Upper lobe of right lung (tissue), 1 donor: ENCODE measurements around the gene TAS2R60. TPM values are rescaled to one million over a fixed set of nuclear protein-coding genes. Genes with fewer than 3 reads are reported as not detected.
"Not testable (repeated sequence)": the region's sequence is repeated elsewhere in the genome, so short reads cannot be mapped to it uniquely, and the experiment has no call there.

ENCODE experiments used
- ATAC-seq: fragments of 200-7000 bp; cut with Tn5 transposase; one replicate; pipeline ENCODE4 v1.9.1; 2020; ENCODE audit warnings: mild to moderate bottlenecking, moderate library complexity
- DNase-seq: peaks from one replicate; pipeline ENCODE4 v3.0.0-alpha.2; 2020
- H3K27ac ChIP-seq: fragments of 200-600 bp; one replicate; pipeline ENCODE4 v1.8.0; 2022
- H3K27me3 ChIP-seq: fragments of 200-600 bp; one replicate; pipeline ENCODE4 v1.8.0; 2022; ENCODE audit warnings: mild to moderate bottlenecking
- H3K36me3 ChIP-seq: fragments of 200-600 bp; one replicate; pipeline ENCODE4 v1.8.0; 2022
- H3K4me1 ChIP-seq: fragments of 200-600 bp; one replicate; pipeline ENCODE4 v1.8.0; 2022
- H3K4me3 ChIP-seq: fragments of 200-600 bp; one replicate; pipeline ENCODE4 v1.8.0; 2022; ENCODE audit warnings: mild to moderate bottlenecking
- H3K9me3 ChIP-seq: fragments of 200-600 bp; one replicate; pipeline ENCODE4 v1.8.0; 2022
- intact Hi-C: fragments of 100-400 bp; cut with DNase I; formaldehyde crosslinking; loops from one replicate; pipeline ENCODE4 v1.11.0; 2022
- total RNA-seq: library from RNA; stranded (reverse); fragmentation: NEBNext Ultra II Directional; extraction: Animal tissue kit (Norgen Biotek cat#: 25700); gene quantifications from one replicate; pipeline ENCODE4 v1.2.1, GENCODE V29; 2021
- TF ChIP-seq, protein P1 (sequence below): fragments of 200-600 bp; IDR thresholded peaks from one replicate; pipeline ENCODE4 v1.8.0; 2022; ENCODE audit warnings: antibody characterized with exemption
- donor health status: DM: no; HTN: yes; CAD: no; lungs with severe emphysema.

The TAS2R60 gene
- total RNA-seq, 1 donor from 2014 or later, result not detected

GRCh38 chr7:143401265-143401664 lies 42.0 kb upstream of the TAS2R60 start:
- Histone ChIP-seq H3K4me1 (peaks cover 16% of the 10 kb centered on the region), H3K9me3 (no peaks in the 10 kb centered on the region), H3K36me3 (no peaks in the 10 kb centered on the region), H3K27me3 (no peaks in the 10 kb centered on the region), H3K27ac (no peak overlapping the region), H3K4me3 (no peak overlapping the region)
- ATAC-seq (no peak), DNase-seq (no peak)
- TF ChIP-seq, protein P1, sequence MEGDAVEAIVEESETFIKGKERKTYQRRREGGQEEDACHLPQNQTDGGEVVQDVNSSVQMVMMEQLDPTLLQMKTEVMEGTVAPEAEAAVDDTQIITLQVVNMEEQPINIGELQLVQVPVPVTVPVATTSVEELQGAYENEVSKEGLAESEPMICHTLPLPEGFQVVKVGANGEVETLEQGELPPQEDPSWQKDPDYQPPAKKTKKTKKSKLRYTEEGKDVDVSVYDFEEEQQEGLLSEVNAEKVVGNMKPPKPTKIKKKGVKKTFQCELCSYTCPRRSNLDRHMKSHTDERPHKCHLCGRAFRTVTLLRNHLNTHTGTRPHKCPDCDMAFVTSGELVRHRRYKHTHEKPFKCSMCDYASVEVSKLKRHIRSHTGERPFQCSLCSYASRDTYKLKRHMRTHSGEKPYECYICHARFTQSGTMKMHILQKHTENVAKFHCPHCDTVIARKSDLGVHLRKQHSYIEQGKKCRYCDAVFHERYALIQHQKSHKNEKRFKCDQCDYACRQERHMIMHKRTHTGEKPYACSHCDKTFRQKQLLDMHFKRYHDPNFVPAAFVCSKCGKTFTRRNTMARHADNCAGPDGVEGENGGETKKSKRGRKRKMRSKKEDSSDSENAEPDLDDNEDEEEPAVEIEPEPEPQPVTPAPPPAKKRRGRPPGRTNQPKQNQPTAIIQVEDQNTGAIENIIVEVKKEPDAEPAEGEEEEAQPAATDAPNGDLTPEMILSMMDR, result no peak
- intact Hi-C loops, result no loop called here

DNA sequence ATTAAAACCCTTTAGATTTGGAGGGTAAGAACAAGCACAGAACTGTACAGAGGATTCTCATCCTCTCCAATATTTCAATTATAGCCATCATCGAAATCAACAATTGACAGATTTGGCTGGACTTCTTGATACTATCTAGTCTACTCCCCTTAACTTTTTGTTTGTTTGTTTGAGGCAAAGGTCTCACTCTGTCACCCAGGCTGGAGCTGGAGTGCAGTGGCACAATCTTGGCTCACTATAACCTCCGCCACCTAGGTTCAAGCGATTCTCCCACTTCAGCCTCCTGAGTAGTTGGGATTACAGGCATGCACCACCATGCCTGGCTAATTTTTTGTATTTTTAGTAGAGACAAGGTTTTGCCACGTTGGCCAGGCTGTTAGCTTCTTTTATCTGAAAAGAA lies 41.0 kb upstream of the TAS2R60 start:
- H3K36me3 ChIP-seq, intact Hi-C loops, H3K4me3 ChIP-seq, H3K27ac ChIP-seq, H3K27me3 ChIP-seq, ATAC-seq, H3K9me3 ChIP-seq, DNase-seq: not testable (repeated sequence)
- peaks cover 13% of the 10 kb centered on the region for H3K4me1 ChIP-seq

DNA sequence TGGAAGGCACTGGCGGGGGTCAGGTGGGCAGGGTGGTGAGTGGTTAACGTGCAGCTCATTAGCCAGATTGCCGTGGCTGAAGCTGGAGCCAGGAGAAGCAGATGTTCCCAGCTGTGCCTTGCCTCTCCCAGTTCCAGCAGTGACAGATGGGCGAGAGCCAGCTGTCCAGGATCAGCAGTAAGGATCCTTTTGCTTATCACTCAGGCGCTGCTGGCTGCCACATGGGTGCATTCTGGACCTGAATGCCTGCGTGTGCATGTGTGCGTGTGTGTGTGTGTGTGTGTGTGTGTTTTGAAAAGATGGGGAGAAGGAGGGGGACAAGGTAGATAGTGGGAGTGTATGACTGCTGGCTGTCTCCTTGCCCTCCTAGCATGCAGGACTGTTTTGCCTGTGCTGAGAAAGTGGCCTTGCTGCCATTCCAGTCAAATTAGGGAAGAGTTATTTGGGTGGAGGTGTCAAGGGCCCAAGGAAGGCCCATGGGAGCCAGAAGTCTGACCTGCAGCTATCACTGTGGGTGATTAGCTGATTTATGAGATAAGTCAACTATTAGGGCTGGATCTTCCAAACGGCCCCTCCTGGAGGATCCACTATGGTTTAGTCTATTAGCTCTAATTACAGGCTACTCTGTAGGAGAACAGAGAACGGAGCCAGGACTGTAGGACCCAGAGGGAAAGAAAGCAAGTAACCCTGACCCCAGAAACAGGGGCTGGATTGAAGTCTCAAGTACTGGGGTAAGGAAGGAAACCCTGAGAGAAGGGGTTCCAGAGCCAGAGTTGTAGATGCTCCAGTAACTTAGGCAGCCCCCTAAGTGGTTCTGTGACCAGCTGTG lies 37.9 kb upstream of the TAS2R60 start:
- Histone ChIP-seq H3K27me3 (no peaks in the 10 kb centered on the region), H3K9me3 (no peaks in the 10 kb centered on the region), H3K4me1 (peaks cover 38% of the 10 kb centered on the region), H3K4me3 (no peak overlapping the region), H3K36me3 (no peaks in the 10 kb centered on the region), H3K27ac (peak overlapping the region; percentile 17)
- DNase-seq (no peak), ATAC-seq (peak; percentile 14)
- intact Hi-C loops, result no loop called here
- TF ChIP-seq, protein P1, result no peak

- ATAC-seq, result no peak
- Histone ChIP-seq H3K4me3 (no peak overlapping the region), H3K36me3 (no peaks in the 10 kb centered on the region), H3K9me3 (no peaks in the 10 kb centered on the region), H3K27me3 (no peaks in the 10 kb centered on the region), H3K27ac (peak overlapping the region; percentile 17), H3K4me1 (peaks cover 39% of the 10 kb centered on the region)
- intact Hi-C loops, result no loop called here
- no peak for DNase-seq
- TF ChIP-seq, protein P1, result no peak
These were observed 37.3 kb upstream of the TAS2R60 start for GRCh38 chr7:143406002-143406357.

DNA sequence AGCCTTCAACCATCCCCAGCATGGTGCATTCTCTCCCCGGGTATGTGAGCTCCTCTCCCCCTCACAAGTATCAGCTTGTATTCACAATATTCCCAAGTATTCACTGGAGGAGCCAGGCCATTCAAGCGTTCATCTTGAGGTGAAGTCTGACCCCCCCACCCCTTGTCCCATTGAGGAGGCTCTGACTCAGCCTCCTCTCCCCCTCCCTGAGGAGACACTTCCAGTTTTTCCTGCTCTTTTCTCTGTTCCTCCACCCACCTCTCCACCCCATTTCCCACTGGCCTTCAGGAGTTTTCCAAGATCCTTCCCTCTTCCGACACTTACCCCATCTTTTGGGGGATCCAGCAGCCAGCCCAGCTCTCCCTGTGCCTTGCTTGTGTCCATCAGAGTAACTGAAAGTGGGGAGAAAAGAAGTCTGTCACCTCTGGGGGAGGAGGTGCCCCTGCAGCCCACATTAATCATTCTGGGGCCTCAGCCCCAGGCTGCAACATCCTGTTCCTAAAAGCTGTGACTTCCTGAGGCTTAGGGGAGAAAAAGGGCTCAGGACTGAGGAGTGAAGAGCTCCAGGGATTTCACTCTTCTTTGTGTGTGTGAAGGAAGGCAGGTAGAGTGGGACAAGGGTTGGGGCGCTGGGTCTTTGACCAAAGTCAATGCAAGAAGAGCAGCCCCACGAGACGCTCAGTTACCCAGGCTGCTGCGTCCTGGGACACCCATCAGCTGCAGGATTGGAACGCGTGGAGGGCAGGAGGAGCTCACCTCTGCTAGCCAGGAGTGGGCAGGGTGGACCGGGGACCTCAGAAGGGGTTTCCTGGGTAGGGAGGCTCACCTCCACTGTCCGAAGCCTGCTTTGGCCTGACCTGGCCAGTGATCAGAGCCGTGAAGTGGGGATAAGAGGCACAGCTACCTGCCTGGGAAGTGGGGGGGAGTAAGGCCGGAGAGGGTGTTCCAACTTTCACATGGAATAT lies 35.7 kb upstream of the TAS2R60 start:
- peaks cover 42% of the 10 kb centered on the region for H3K4me1 ChIP-seq
- no peaks in the 10 kb centered on the region for H3K9me3 ChIP-seq
- intact Hi-C loops, result no loop called here
- no peaks in the 10 kb centered on the region for H3K36me3 ChIP-seq
- peak overlapping the region; percentile 52 for H3K4me3 ChIP-seq
- no peak for ATAC-seq
- no peaks in the 10 kb centered on the region for H3K27me3 ChIP-seq
- TF ChIP-seq, protein P1, result no peak
- H3K27ac ChIP-seq, result peak overlapping the region; percentile 6
- DNase-seq, result no peak

- intact Hi-C loops, result no loop called here
- TF ChIP-seq, protein P1, result no peak
- H3K27ac ChIP-seq, result peak overlapping the region; percentile 42
- no peaks in the 10 kb centered on the region for H3K36me3 ChIP-seq
- DNase-seq (no peak), ATAC-seq (peak; percentile 33)
- no peaks in the 10 kb centered on the region for H3K9me3 ChIP-seq
- H3K27me3 ChIP-seq, result no peaks in the 10 kb centered on the region
- peak overlapping the region; percentile 52 for H3K4me3 ChIP-seq
- peaks cover 38% of the 10 kb centered on the region for H3K4me1 ChIP-seq
These were observed 35.0 kb upstream of the TAS2R60 start for GRCh38 chr7:143408252-143408685.
